ENCODE measurements around the gene DOCK3. TPM values are rescaled to one million over a fixed set of nuclear protein-coding genes. Genes with fewer than 3 reads are reported as not detected.

Gene DOCK3
- total RNA-seq, 1 experiment from 2014 or later: 5.6 TPM

GRCh38 chr3:51408021-51408420 is 733.3 kb downstream of the DOCK3 start:
- ATAC-seq: no peak
- H3K4me1 Mint-ChIP-seq: no peaks in the 10 kb centered on the region
- no peaks in the 10 kb centered on the region for H3K9me3 Mint-ChIP-seq
- POLR2A ChIA-PET: interaction anchor here (0.7 kb wide), 1 partner anchor 1006 kb away, joined by 6 read pairs; no protein-coding TSS in a partner anchor
- CTCF ChIA-PET: interaction anchor here (1.1 kb wide), 1 partner anchor 27 kb away, joined by 3 read pairs; no protein-coding TSS in a partner anchor
- H3K27ac Mint-ChIP-seq: no peak overlapping the region
- no peak for DNase-seq (ENCODE audit: low spot score)
- peaks cover 33% of the 10 kb centered on the region for H3K36me3 Mint-ChIP-seq
- TF ChIP-seq NR2C2 (CRISPR knock-in tag; IDR thresholded peaks at IDR 0.05) (no peak), ZNF263 (CRISPR knock-in tag; IDR thresholded peaks at IDR 0.05; ENCODE audit: low read depth) (no peak), ZNF425 (CRISPR knock-in tag; conservative IDR thresholded peaks at IDR 0.05) (no peak), TP53 (CRISPR knock-in tag; IDR thresholded peaks at IDR 0.05) (no peak), E2F5 (CRISPR knock-in tag; IDR thresholded peaks at IDR 0.05) (no peak), FOXJ3 (CRISPR knock-in tag; IDR thresholded peaks at IDR 0.05; ENCODE audit: borderline replicate concordance) (no peak), TCF7 (CRISPR knock-in tag; IDR thresholded peaks at IDR 0.05; ENCODE audit: low read depth) (no peak), USF1 (CRISPR knock-in tag; IDR thresholded peaks at IDR 0.05) (no peak), ESRRA (CRISPR knock-in tag; IDR thresholded peaks at IDR 0.05; ENCODE audit: borderline replicate concordance) (no peak)
- TF ChIP-seq, protein P1, sequence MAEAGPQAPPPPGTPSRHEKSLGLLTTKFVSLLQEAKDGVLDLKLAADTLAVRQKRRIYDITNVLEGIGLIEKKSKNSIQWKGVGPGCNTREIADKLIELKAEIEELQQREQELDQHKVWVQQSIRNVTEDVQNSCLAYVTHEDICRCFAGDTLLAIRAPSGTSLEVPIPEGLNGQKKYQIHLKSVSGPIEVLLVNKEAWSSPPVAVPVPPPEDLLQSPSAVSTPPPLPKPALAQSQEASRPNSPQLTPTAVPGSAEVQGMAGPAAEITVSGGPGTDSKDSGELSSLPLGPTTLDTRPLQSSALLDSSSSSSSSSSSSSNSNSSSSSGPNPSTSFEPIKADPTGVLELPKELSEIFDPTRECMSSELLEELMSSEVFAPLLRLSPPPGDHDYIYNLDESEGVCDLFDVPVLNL (CRISPR knock-in tag; IDR thresholded peaks at IDR 0.05; ENCODE audit: borderline replicate concordance, low read depth): no peak
- TF ChIP-seq, protein P2, sequence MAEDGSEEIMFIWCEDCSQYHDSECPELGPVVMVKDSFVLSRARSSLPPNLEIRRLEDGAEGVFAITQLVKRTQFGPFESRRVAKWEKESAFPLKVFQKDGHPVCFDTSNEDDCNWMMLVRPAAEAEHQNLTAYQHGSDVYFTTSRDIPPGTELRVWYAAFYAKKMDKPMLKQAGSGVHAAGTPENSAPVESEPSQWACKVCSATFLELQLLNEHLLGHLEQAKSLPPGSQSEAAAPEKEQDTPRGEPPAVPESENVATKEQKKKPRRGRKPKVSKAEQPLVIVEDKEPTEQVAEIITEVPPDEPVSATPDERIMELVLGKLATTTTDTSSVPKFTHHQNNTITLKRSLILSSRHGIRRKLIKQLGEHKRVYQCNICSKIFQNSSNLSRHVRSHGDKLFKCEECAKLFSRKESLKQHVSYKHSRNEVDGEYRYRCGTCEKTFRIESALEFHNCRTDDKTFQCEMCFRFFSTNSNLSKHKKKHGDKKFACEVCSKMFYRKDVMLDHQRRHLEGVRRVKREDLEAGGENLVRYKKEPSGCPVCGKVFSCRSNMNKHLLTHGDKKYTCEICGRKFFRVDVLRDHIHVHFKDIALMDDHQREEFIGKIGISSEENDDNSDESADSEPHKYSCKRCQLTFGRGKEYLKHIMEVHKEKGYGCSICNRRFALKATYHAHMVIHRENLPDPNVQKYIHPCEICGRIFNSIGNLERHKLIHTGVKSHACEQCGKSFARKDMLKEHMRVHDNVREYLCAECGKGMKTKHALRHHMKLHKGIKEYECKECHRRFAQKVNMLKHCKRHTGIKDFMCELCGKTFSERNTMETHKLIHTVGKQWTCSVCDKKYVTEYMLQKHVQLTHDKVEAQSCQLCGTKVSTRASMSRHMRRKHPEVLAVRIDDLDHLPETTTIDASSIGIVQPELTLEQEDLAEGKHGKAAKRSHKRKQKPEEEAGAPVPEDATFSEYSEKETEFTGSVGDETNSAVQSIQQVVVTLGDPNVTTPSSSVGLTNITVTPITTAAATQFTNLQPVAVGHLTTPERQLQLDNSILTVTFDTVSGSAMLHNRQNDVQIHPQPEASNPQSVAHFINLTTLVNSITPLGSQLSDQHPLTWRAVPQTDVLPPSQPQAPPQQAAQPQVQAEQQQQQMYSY (CRISPR knock-in tag; IDR thresholded peaks at IDR 0.05): no peak
- no peak overlapping the region for H3K4me3 Mint-ChIP-seq
- H3K27me3 Mint-ChIP-seq (ENCODE audit: low read depth): no peaks in the 10 kb centered on the region

DNA sequence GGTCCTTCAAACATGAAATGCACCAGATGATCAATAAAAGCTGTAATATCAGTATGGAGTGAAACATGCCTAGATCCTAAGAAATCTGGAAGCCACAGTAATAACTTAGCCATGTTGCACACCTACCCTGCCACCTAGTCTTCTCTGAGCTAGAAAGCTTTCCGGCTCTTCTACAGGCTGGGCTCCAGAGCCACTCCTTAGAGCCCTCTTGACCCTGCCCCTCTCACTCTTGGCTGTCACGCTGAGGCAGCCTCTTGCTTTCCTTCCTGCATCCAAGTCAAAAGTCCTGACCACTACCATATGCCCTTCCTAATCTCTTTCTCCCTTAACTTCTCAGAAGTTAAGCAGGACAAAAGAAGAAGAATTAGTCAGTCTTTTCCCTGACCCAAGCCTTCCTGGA is 734.1 kb downstream of the DOCK3 start:
- Mint-ChIP-seq H3K4me1 (no peaks in the 10 kb centered on the region), H3K27ac (no peak overlapping the region), H3K36me3 (peaks cover 37% of the 10 kb centered on the region), H3K27me3 (ENCODE audit: low read depth) (no peaks in the 10 kb centered on the region), H3K4me3 (no peak overlapping the region), H3K9me3 (no peaks in the 10 kb centered on the region)
- CTCF ChIA-PET: interaction anchor here (1.1 kb wide), 1 partner anchor 26 kb away, joined by 3 read pairs; no protein-coding TSS in a partner anchor
- DNase-seq (ENCODE audit: low spot score): no peak
- POLR2A ChIA-PET: no interaction called here
- no peak for ATAC-seq
- TF ChIP-seq CREB1 (CRISPR knock-in tag; IDR thresholded peaks at IDR 0.05) (no peak), ATF1 (CRISPR knock-in tag; IDR thresholded peaks at IDR 0.05) (no peak), SOX15 (CRISPR knock-in tag; IDR thresholded peaks at IDR 0.05) (no peak), ZNF317 (CRISPR knock-in tag; IDR thresholded peaks at IDR 0.05; ENCODE audit: borderline replicate concordance, low read depth) (no peak), HMGXB4 (CRISPR knock-in tag; IDR thresholded peaks at IDR 0.05) (no peak)
- TF ChIP-seq, protein P3, sequence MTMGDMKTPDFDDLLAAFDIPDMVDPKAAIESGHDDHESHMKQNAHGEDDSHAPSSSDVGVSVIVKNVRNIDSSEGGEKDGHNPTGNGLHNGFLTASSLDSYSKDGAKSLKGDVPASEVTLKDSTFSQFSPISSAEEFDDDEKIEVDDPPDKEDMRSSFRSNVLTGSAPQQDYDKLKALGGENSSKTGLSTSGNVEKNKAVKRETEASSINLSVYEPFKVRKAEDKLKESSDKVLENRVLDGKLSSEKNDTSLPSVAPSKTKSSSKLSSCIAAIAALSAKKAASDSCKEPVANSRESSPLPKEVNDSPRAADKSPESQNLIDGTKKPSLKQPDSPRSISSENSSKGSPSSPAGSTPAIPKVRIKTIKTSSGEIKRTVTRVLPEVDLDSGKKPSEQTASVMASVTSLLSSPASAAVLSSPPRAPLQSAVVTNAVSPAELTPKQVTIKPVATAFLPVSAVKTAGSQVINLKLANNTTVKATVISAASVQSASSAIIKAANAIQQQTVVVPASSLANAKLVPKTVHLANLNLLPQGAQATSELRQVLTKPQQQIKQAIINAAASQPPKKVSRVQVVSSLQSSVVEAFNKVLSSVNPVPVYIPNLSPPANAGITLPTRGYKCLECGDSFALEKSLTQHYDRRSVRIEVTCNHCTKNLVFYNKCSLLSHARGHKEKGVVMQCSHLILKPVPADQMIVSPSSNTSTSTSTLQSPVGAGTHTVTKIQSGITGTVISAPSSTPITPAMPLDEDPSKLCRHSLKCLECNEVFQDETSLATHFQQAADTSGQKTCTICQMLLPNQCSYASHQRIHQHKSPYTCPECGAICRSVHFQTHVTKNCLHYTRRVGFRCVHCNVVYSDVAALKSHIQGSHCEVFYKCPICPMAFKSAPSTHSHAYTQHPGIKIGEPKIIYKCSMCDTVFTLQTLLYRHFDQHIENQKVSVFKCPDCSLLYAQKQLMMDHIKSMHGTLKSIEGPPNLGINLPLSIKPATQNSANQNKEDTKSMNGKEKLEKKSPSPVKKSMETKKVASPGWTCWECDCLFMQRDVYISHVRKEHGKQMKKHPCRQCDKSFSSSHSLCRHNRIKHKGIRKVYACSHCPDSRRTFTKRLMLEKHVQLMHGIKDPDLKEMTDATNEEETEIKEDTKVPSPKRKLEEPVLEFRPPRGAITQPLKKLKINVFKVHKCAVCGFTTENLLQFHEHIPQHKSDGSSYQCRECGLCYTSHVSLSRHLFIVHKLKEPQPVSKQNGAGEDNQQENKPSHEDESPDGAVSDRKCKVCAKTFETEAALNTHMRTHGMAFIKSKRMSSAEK (CRISPR knock-in tag; IDR thresholded peaks at IDR 0.05; ENCODE audit: borderline replicate concordance): no peak
- TF ChIP-seq, protein P1 (CRISPR knock-in tag; IDR thresholded peaks at IDR 0.05; ENCODE audit: borderline replicate concordance, low read depth): no peak

Measured in WTC11 (cell line).